ENCODE results near the gene BBX.
"Not testable (repeated sequence)": the region's sequence is repeated elsewhere in the genome, so short reads cannot be mapped to it uniquely, and the experiment has no call there.

Gene BBX

GRCh38 chr3:107571492-107571891 lies 48.7 kb downstream of the BBX start:
- H3K27me3 ChIP-seq (ENCODE audit: control insufficient read depth in 1 of 2, insufficient read depth in 2 of 2, low read length in 2 of 2); H3K4me3 ChIP-seq (ENCODE audit: low read length in 2 of 2); H3K36me3 ChIP-seq (ENCODE audit: control insufficient read depth in 2 of 2, insufficient read depth in 2 of 2, low read length in 2 of 2); H3K9ac ChIP-seq (ENCODE audit: low read length in 2 of 2); H3K9me3 ChIP-seq (ENCODE audit: control insufficient read depth in 2 of 2, low read length in 2 of 2); H3K4me1 ChIP-seq (ENCODE audit: control insufficient read depth, insufficient read depth, low read length); H3K27ac ChIP-seq (ENCODE audit: low read length): not testable (repeated sequence)

DNA sequence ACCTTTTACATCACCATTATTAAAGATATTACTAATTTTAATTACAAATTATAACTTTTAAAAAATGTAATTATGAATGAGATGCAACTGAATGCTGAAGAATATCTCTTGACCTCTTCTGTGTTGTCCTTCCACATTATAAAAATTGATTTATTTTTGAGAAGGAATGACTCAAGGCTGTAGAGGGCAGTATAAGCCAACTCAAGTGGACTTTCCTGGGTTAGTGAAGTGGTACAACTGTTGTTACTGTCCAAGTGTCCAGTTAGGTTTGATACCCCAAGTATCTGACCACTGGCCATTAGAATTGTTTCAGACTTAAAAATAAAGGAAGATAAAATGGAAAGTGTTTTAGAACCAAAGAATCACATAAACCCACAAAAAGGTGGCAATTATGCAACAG lies 51.9 kb downstream of the BBX start:
- Histone ChIP-seq H3K9ac (ENCODE audit: low read length in 2 of 2) (no peak overlapping the region), H3K36me3 (ENCODE audit: control insufficient read depth in 2 of 2, insufficient read depth in 2 of 2, low read length in 2 of 2) (no peaks in the 10 kb centered on the region), H3K4me3 (ENCODE audit: low read length in 2 of 2) (no peak overlapping the region), H3K4me1 (ENCODE audit: control insufficient read depth, insufficient read depth, low read length) (no peaks in the 10 kb centered on the region), H3K27me3 (ENCODE audit: control insufficient read depth in 1 of 2, insufficient read depth in 2 of 2, low read length in 2 of 2) (no peaks in the 10 kb centered on the region), H3K9me3 (ENCODE audit: control insufficient read depth in 2 of 2, low read length in 2 of 2) (no peaks in the 10 kb centered on the region), H3K27ac (ENCODE audit: low read length) (no peak overlapping the region)

DNA sequence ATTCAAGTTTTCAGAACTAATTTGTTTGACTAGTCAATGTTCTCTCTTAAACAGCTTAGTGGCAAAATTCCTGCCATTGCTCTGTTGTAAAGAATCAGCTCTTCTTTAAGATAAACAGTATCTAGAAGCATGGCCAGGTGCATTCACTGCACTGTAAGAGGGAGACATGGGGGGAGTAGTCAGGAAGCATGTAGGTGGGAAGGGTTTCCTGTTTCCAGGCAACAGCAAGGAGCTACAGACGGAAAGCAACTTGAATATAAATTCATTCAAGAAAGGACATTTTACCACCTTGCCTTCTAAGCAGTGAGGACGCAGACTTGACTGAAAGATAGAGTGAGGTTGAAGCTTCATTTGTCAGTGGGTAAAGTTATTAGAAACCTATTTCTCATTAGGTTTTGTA lies 55.3 kb downstream of the BBX start:
- Histone ChIP-seq H3K27ac (ENCODE audit: low read length) (no peak overlapping the region), H3K27me3 (ENCODE audit: control insufficient read depth in 1 of 2, insufficient read depth in 2 of 2, low read length in 2 of 2) (no peaks in the 10 kb centered on the region), H3K9ac (ENCODE audit: low read length in 2 of 2) (no peak overlapping the region), H3K4me3 (ENCODE audit: low read length in 2 of 2) (no peak overlapping the region), H3K36me3 (ENCODE audit: control insufficient read depth in 2 of 2, insufficient read depth in 2 of 2, low read length in 2 of 2) (no peaks in the 10 kb centered on the region), H3K4me1 (ENCODE audit: control insufficient read depth, insufficient read depth, low read length) (no peaks in the 10 kb centered on the region), H3K9me3 (ENCODE audit: control insufficient read depth in 2 of 2, low read length in 2 of 2) (no peaks in the 10 kb centered on the region)

GRCh38 chr3:107578523-107578922 lies 55.8 kb downstream of the BBX start:
- Histone ChIP-seq H3K27me3 (ENCODE audit: control insufficient read depth in 1 of 2, insufficient read depth in 2 of 2, low read length in 2 of 2) (no peaks in the 10 kb centered on the region), H3K4me1 (ENCODE audit: control insufficient read depth, insufficient read depth, low read length) (no peaks in the 10 kb centered on the region), H3K36me3 (ENCODE audit: control insufficient read depth in 2 of 2, insufficient read depth in 2 of 2, low read length in 2 of 2) (no peaks in the 10 kb centered on the region), H3K27ac (ENCODE audit: low read length) (no peak overlapping the region), H3K9ac (ENCODE audit: low read length in 2 of 2) (no peak overlapping the region), H3K9me3 (ENCODE audit: control insufficient read depth in 2 of 2, low read length in 2 of 2) (no peaks in the 10 kb centered on the region), H3K4me3 (ENCODE audit: low read length in 2 of 2) (no peak overlapping the region)

DNA sequence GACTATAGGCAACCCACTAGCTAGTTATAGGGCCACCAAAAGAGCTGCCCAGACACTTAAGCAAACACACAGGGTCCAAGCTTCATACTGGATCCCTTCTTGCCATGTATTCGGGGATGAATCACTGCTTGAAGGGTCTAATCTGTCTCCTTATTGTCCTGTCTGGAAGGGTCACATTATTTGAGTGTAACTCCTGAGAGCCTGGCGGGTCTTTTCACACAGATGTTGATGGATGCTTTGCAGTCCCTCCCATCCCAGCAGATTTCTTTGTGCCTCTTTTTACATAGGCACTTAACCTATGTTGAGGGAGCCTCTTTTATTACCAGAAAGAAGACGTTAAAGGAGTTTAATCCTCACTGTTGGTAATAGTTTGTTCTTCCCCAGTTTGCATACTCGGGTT lies 56.6 kb downstream of the BBX start:
- Histone ChIP-seq H3K36me3 (ENCODE audit: control insufficient read depth in 2 of 2, insufficient read depth in 2 of 2, low read length in 2 of 2) (no peaks in the 10 kb centered on the region), H3K9ac (ENCODE audit: low read length in 2 of 2) (no peak overlapping the region), H3K4me1 (ENCODE audit: control insufficient read depth, insufficient read depth, low read length) (no peaks in the 10 kb centered on the region), H3K9me3 (ENCODE audit: control insufficient read depth in 2 of 2, low read length in 2 of 2) (no peaks in the 10 kb centered on the region), H3K27me3 (ENCODE audit: control insufficient read depth in 1 of 2, insufficient read depth in 2 of 2, low read length in 2 of 2) (no peaks in the 10 kb centered on the region), H3K4me3 (ENCODE audit: low read length in 2 of 2) (no peak overlapping the region), H3K27ac (ENCODE audit: low read length) (no peak overlapping the region)

DNA sequence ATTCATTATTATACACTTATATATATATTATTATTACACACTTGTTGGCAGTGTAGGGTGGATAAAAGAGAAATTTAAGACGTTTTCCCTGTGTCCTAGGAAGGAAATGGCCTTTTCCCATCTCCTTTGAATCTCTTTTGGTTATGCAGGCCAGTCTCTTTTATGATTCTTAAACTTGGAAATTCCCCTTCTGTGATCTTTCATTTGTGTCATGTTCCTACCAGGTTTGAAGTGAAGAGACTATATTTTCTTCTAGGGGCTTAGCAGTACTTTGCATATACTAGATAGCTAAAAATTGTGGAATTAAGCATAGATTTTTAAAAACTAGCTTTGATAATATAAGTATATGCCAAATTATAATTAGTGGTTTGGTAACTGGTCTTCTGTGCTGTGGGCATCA lies 58.5 kb downstream of the BBX start:
- Histone ChIP-seq H3K27ac (ENCODE audit: low read length) (no peak overlapping the region), H3K27me3 (ENCODE audit: control insufficient read depth in 1 of 2, insufficient read depth in 2 of 2, low read length in 2 of 2) (no peaks in the 10 kb centered on the region), H3K36me3 (ENCODE audit: control insufficient read depth in 2 of 2, insufficient read depth in 2 of 2, low read length in 2 of 2) (no peaks in the 10 kb centered on the region), H3K4me3 (ENCODE audit: low read length in 2 of 2) (no peak overlapping the region), H3K9ac (ENCODE audit: low read length in 2 of 2) (no peak overlapping the region), H3K4me1 (ENCODE audit: control insufficient read depth, insufficient read depth, low read length) (no peaks in the 10 kb centered on the region), H3K9me3 (ENCODE audit: control insufficient read depth in 2 of 2, low read length in 2 of 2) (no peaks in the 10 kb centered on the region)

DNA sequence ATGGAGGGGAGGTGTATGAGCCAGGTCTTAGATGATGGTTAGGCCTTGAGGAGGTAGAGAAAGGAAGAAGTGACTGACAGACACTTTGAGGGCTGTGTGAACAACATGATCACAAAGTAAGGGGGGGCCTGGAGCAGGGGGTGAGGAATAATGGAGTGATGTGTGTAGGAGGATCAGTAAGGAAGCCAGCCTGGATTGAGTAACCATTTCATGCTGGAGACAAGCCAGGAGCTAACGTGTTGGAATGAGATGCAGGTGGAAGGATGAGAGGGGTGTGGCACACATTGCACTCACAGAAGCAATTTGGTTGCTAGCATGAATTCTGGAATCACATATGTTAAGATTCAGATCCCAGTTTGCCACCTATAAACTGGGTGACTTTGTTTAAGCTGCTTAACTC lies 65.5 kb downstream of the BBX start:
- Histone ChIP-seq H3K9me3 (ENCODE audit: control insufficient read depth in 2 of 2, low read length in 2 of 2) (no peaks in the 10 kb centered on the region), H3K27ac (ENCODE audit: low read length) (no peak overlapping the region), H3K27me3 (ENCODE audit: control insufficient read depth in 1 of 2, insufficient read depth in 2 of 2, low read length in 2 of 2) (no peaks in the 10 kb centered on the region), H3K4me3 (ENCODE audit: low read length in 2 of 2) (no peak overlapping the region), H3K4me1 (ENCODE audit: control insufficient read depth, insufficient read depth, low read length) (no peaks in the 10 kb centered on the region), H3K36me3 (ENCODE audit: control insufficient read depth in 2 of 2, insufficient read depth in 2 of 2, low read length in 2 of 2) (no peaks in the 10 kb centered on the region), H3K9ac (ENCODE audit: low read length in 2 of 2) (no peak overlapping the region)

- H3K9me3 ChIP-seq (ENCODE audit: control insufficient read depth in 2 of 2, low read length in 2 of 2): no peaks in the 10 kb centered on the region
- no peak overlapping the region for H3K27ac ChIP-seq (ENCODE audit: low read length)
- H3K27me3 ChIP-seq (ENCODE audit: control insufficient read depth in 1 of 2, insufficient read depth in 2 of 2, low read length in 2 of 2): no peaks in the 10 kb centered on the region
- H3K4me3 ChIP-seq (ENCODE audit: low read length in 2 of 2): no peak overlapping the region
- no peaks in the 10 kb centered on the region for H3K4me1 ChIP-seq (ENCODE audit: control insufficient read depth, insufficient read depth, low read length)
- no peak overlapping the region for H3K9ac ChIP-seq (ENCODE audit: low read length in 2 of 2)
- H3K36me3 ChIP-seq (ENCODE audit: control insufficient read depth in 2 of 2, insufficient read depth in 2 of 2, low read length in 2 of 2): no peaks in the 10 kb centered on the region
Observed at GRCh38 chr3:107589454-107589853, 66.7 kb downstream of the BBX start.

DNA sequence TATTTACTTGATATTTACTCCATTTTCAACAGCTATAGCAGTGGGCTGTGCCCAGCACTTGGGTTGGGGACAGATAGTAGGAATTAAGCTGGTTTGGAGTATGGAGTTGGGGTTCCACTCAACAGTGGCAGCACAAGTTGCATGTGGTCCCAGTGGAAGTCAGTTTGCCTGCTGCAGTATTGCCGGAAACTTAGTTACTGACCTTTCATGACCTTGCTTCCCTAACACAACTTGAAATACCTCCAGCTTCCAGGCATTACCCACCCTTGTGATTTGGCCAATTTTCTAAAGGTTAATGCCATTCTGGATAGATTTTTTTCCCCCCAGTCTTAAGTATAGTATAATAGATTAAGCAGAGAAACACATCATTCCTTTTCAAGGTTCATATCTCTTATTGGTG lies 68.0 kb downstream of the BBX start:
- Histone ChIP-seq H3K9ac (ENCODE audit: low read length in 2 of 2) (no peak overlapping the region), H3K9me3 (ENCODE audit: control insufficient read depth in 2 of 2, low read length in 2 of 2) (no peaks in the 10 kb centered on the region), H3K4me3 (ENCODE audit: low read length in 2 of 2) (no peak overlapping the region), H3K4me1 (ENCODE audit: control insufficient read depth, insufficient read depth, low read length) (no peaks in the 10 kb centered on the region), H3K27ac (ENCODE audit: low read length) (no peak overlapping the region), H3K36me3 (ENCODE audit: control insufficient read depth in 2 of 2, insufficient read depth in 2 of 2, low read length in 2 of 2) (no peaks in the 10 kb centered on the region), H3K27me3 (ENCODE audit: control insufficient read depth in 1 of 2, insufficient read depth in 2 of 2, low read length in 2 of 2) (no peaks in the 10 kb centered on the region)

- H3K36me3 ChIP-seq (ENCODE audit: control insufficient read depth in 2 of 2, insufficient read depth in 2 of 2, low read length in 2 of 2): no peaks in the 10 kb centered on the region
- H3K9ac ChIP-seq (ENCODE audit: low read length in 2 of 2): no peak overlapping the region
- H3K27ac ChIP-seq (ENCODE audit: low read length): no peak overlapping the region
- H3K9me3 ChIP-seq (ENCODE audit: control insufficient read depth in 2 of 2, low read length in 2 of 2): no peaks in the 10 kb centered on the region
- H3K4me3 ChIP-seq (ENCODE audit: low read length in 2 of 2): no peak overlapping the region
- no peaks in the 10 kb centered on the region for H3K27me3 ChIP-seq (ENCODE audit: control insufficient read depth in 1 of 2, insufficient read depth in 2 of 2, low read length in 2 of 2)
- no peaks in the 10 kb centered on the region for H3K4me1 ChIP-seq (ENCODE audit: control insufficient read depth, insufficient read depth, low read length)
Observed at GRCh38 chr3:107592073-107592472, 69.3 kb downstream of the BBX start.

DNA sequence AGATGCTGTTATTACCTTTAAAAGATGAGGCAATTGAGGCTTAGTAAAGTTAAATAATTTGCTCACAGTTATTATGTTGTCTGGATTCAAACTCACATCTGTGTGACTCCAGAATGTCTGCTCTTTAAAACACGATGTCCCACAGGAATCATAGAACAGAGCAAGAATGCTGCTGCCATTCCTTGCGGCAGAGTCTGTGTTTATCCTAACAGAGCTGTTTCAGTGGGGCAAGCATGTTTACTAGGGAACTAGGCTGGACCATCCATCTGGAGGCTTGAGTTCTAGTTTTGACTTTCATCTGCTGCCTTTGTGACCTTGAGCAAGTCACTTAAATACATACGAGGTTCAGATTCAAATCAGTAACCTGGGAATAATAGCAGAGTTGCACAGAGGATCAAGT lies 72.1 kb downstream of the BBX start:
- Histone ChIP-seq H3K27ac (ENCODE audit: low read length) (no peak overlapping the region), H3K4me3 (ENCODE audit: low read length in 2 of 2) (no peak overlapping the region), H3K4me1 (ENCODE audit: control insufficient read depth, insufficient read depth, low read length) (no peaks in the 10 kb centered on the region), H3K9me3 (ENCODE audit: control insufficient read depth in 2 of 2, low read length in 2 of 2) (no peaks in the 10 kb centered on the region), H3K9ac (ENCODE audit: low read length in 2 of 2) (no peak overlapping the region), H3K27me3 (ENCODE audit: control insufficient read depth in 1 of 2, insufficient read depth in 2 of 2, low read length in 2 of 2) (no peaks in the 10 kb centered on the region), H3K36me3 (ENCODE audit: control insufficient read depth in 2 of 2, insufficient read depth in 2 of 2, low read length in 2 of 2) (no peaks in the 10 kb centered on the region)

- Histone ChIP-seq H3K4me3 (ENCODE audit: low read length in 2 of 2) (no peak overlapping the region), H3K27ac (ENCODE audit: low read length) (no peak overlapping the region), H3K4me1 (ENCODE audit: control insufficient read depth, insufficient read depth, low read length) (no peaks in the 10 kb centered on the region), H3K9ac (ENCODE audit: low read length in 2 of 2) (no peak overlapping the region), H3K36me3 (ENCODE audit: control insufficient read depth in 2 of 2, insufficient read depth in 2 of 2, low read length in 2 of 2) (no peaks in the 10 kb centered on the region), H3K27me3 (ENCODE audit: control insufficient read depth in 1 of 2, insufficient read depth in 2 of 2, low read length in 2 of 2) (no peaks in the 10 kb centered on the region), H3K9me3 (ENCODE audit: control insufficient read depth in 2 of 2, low read length in 2 of 2) (no peaks in the 10 kb centered on the region)
Observed at GRCh38 chr3:107596639-107597038, 73.9 kb downstream of the BBX start.

All from stomach smooth muscle (tissue), 2 donors.